Heart left ventricle (tissue), 16 donors: ENCODE measurements around the gene CSTB. TPM values are rescaled to one million over a fixed set of nuclear protein-coding genes. Genes with fewer than 3 reads are reported as not detected.
A peak's percentile ranks its signal among the peaks of the same experiment; 100 is the strongest.

Source experiments
- ATAC-seq, 4 donors: fragments of 200-7000 bp; cut with Tn5 transposase; one replicate each; pipeline ENCODE4 v1.9.1; 2020 to 2022; ENCODE audit warnings: moderate library complexity in 4 of 4, mild to moderate bottlenecking in 3 of 4, moderate number of reproducible peaks in 1 of 4
- DNase-seq, 5 donors: peaks; one replicate each; pipeline ENCODE4 v3.0.0-alpha.2; 2020
- H3K27ac ChIP-seq, 12 donors: fragments of 200-600 bp; sonication (generic) in 4 of 12; one replicate each; pipeline versions ENCODE4 v1.5.0 to v1.8.0; 2016 to 2022; ENCODE audit warnings: mild to moderate bottlenecking in 2 of 12
- H3K27me3 ChIP-seq, 9 donors: fragments of 200-600 bp; sonication (generic) in 2 of 9; one replicate each; pipeline versions ENCODE4 v1.5.1 to v1.8.0; 2016 to 2022; ENCODE audit warnings: mild to moderate bottlenecking in 3 of 9
- H3K36me3 ChIP-seq, 9 donors: fragments of 200-600 bp; sonication (generic) in 2 of 9; one replicate each; pipeline versions ENCODE4 v1.5.0 to v1.8.0; 2018 to 2022; ENCODE audit warnings: mild to moderate bottlenecking in 2 of 9
- H3K4me1 ChIP-seq, 12 donors: fragments of 200-600 bp; sonication (generic) in 4 of 12; one replicate each; pipeline versions ENCODE4 v1.5.0 to v1.8.0; 2016 to 2022; ENCODE audit warnings: mild to moderate bottlenecking in 3 of 12
- H3K4me3 ChIP-seq, 12 donors: fragments of 200-600 bp; sonication (generic) in 4 of 12; one replicate each; pipeline versions ENCODE4 v1.5.0 to v1.8.0; 2017 to 2022; ENCODE audit warnings: mild to moderate bottlenecking in 9 of 12, moderate library complexity in 4 of 12
- H3K9me3 ChIP-seq, 12 donors: fragments of 200-600 bp; sonication (generic) in 4 of 12; one replicate each; pipeline versions ENCODE4 v1.5.0 to v1.8.0; 2016 to 2022; ENCODE audit warnings: mild to moderate bottlenecking in 1 of 12
- CTCF ChIP-seq, 12 donors: fragments of 200-600 bp; sonication (generic) in 4 of 12; IDR thresholded peaks; one replicate each; pipeline versions ENCODE4 v1.5.0 to v1.8.0; 2018 to 2022; ENCODE audit warnings: antibody characterized with exemption in 12 of 12, mild to moderate bottlenecking in 5 of 12
- POLR2A ChIP-seq, 2 donors: fragments of 450-650 bp; IDR thresholded peaks; one replicate each; pipeline ENCODE4 v1.6.1; 2017; ENCODE audit warnings: antibody characterized with exemption in 2 of 2, mild to moderate bottlenecking in 2 of 2, moderate library complexity in 2 of 2
- WGBS, 4 donors: extraction: QIAGEN DNeasy Blood & Tissue Kit in 2 of 4; methylation state at CpG; one replicate each; pipeline versions ENCODE4 v1.1.5 to v1.1.7; 2013 to 2018; 5-methylcytosine and 5-hydroxymethylcytosine counted together
- intact Hi-C, 10 donors: fragments of 100-400 bp; cut with DNase I; formaldehyde crosslinking; loops; one replicate each; pipeline versions ENCODE4 v1.11.1 to v1.14.2; 2022
- polyA plus RNA-seq, 2 donors: library from polyadenylated mRNA; stranded (reverse); fragments of 200-250 nt; gene quantifications; one replicate each; pipeline ENCODE4 v1.2.3, GENCODE V29; 2013
- total RNA-seq, 9 donors: library from RNA; depleted of rRNA in 2 of 9; stranded (reverse); fragments of >200 nt in 2 of 9; fragmentation: NEBNext Ultra II Directional in 3 of 9; extraction: Animal tissue kit (Norgen Biotek cat#: 25700) in 3 of 9; gene quantifications; one replicate each; pipeline versions ENCODE4 v1.1.0 to v1.2.4, GENCODE V29; 2016 to 2023
- donor health status: ischemic (EF 13 %, LVEDD 7.1; RV severe dilation, severe dysfunction).
- donor health status: healthy with polysubstance abuse.
- donor health status: DM: no; HTN: yes; CAD: no.
- donor health status: DM: no; HTN: no; CAD: no.
- donor health status: ischemic (EF 25% LVEDD 6.9; RV normal size, moderate dysfunction).
- donor health status: ischemic (EF 25% LVEDD 5.7; RV mildly dilated, moderate dysfunction).
- donor health status: healthy.
- donor health status: DM: yes; HTN: yes; CAD: no.
- donor health status: ischemic (EF 35%, LVEDD 5.7; RV mildly dilated, moderate dysfunction).
- donor health status: nonischemic (EF 11% LVEDD 7.7; RV severe dilation, severe dysfunction).
- donor health status: DM: yes; HTN: yes; CAD: no.
- donor health status: PGD.
- donor health status: ischemic (EF 29% LVEDD 5.4; RV normal size, mild dysfunction).
- donor health status: nonischemic (EF 23%, LVEDD 6.1; RV moderate dilation, normal function).

Gene CSTB
- total and polyA plus RNA-seq, 11 donors = 7.8 to 77.0 (median 36.1) TPM

- ATAC-seq = peak; percentile 68 to 88 (median 84)
- no peak for TF ChIP-seq POLR2A (IDR thresholded peaks at IDR 0.05)
- TF ChIP-seq CTCF (IDR thresholded peaks at IDR 0.05) = peak; percentile 88 to 97 (median 92)
- H3K4me3 ChIP-seq = peak overlapping the region in 3 of 12 donors; percentile 3 to 52 (median 15)
- intact Hi-C loops = loop anchor here in 7 of 10 donors (1.0 to 10.0 kb wide), 6 partner anchors 74 to 494 kb away; partner anchors contain the start of gene PFKL (in 1 of the 7)
- H3K36me3 ChIP-seq = peaks cover 0 to 4% (median 0%) of the 10 kb centered on the region in 9 donors
- 16 to 23% (median 19%) methylated on average over 16 to 23 of the region's 23 CpGs for WGBS, 4 donors
- peaks cover 0 to 25% (median 8%) of the 10 kb centered on the region in 12 donors for H3K4me1 ChIP-seq
- DNase-seq = peak; percentile 83 to 93 (median 86)
- no peak overlapping the region for H3K27ac ChIP-seq
- no peaks in the 10 kb centered on the region for H3K27me3 ChIP-seq
- no peaks in the 10 kb centered on the region for H3K9me3 ChIP-seq
These were observed 34.6 kb upstream of the CSTB start for GRCh38 chr21:43810505-43811261.

GRCh38 chr21:43809853-43810504 lies 33.9 kb upstream of the CSTB start:
- Histone ChIP-seq H3K4me3 (no peak overlapping the region), H3K36me3 (peaks cover 0 to 4% (median 0%) of the 10 kb centered on the region in 9 donors), H3K9me3 (no peaks in the 10 kb centered on the region), H3K27me3 (no peaks in the 10 kb centered on the region), H3K27ac (no peak overlapping the region), H3K4me1 (peaks cover 0 to 25% (median 8%) of the 10 kb centered on the region in 12 donors)
- no peak for ATAC-seq
- intact Hi-C loops = loop anchor here in 7 of 10 donors (1.0 to 10.0 kb wide), 8 partner anchors 55 to 495 kb away; partner anchors contain the start of genes AGPAT3 (in 1 of the 7) and PFKL (in 1 of the 7)
- 69 to 81% (median 75%) methylated on average over 24 to 26 of the region's 26 CpGs for WGBS, 4 donors
- no peak for DNase-seq
- TF ChIP-seq POLR2A (IDR thresholded peaks at IDR 0.05) (no peak), CTCF (IDR thresholded peaks at IDR 0.05) (no peak)

GRCh38 chr21:43809346-43809799 lies 33.3 kb upstream of the CSTB start:
- intact Hi-C loops = loop anchor here in 2 of 10 donors (5.0 to 10.0 kb wide), 2 partner anchors 55 to 133 kb away; partner anchors contain the start of gene AGPAT3 (in 1 of the 2)
- DNase-seq = no peak
- 85 to 90% (median 88%) methylated on average over 16 of the region's 16 CpGs for WGBS, 4 donors

More at GRCh38 chr21:43809346-43809799, 33.3 kb upstream of the CSTB start:
- peaks cover 0 to 6% (median 2%) of the 10 kb centered on the region in 9 donors for H3K36me3 ChIP-seq
- H3K4me1 ChIP-seq = peaks cover 0 to 25% (median 8%) of the 10 kb centered on the region in 12 donors
- no peak overlapping the region for H3K27ac ChIP-seq
- TF ChIP-seq POLR2A (IDR thresholded peaks at IDR 0.05) (no peak), CTCF (IDR thresholded peaks at IDR 0.05) (no peak)
- ATAC-seq = no peak
- no peaks in the 10 kb centered on the region for H3K9me3 ChIP-seq
- no peak overlapping the region for H3K4me3 ChIP-seq
- H3K27me3 ChIP-seq = no peaks in the 10 kb centered on the region
